A673 (cell line): ENCODE measurements around the gene ORM2.

Experiments
- EZH2 ChIP-seq: fragments of 200-600 bp; sonication (generic); IDR thresholded peaks from 2 replicates; pipeline ENCODE4 v1.6.1; 2017; ENCODE audit warnings: borderline replicate concordance, low read depth, mild to moderate bottlenecking, mixed read lengths, antibody characterized with exemption, low read length; ENCODE audit not compliant: poor library complexity, severe bottlenecking
- TF ChIP-seq, protein P1 (sequence below): fragments of 300-800, 200-600 bp; sonication (generic); conservative IDR thresholded peaks from 2 replicates; pipeline ENCODE4 v1.5.1; 2017; ENCODE audit warnings: low read depth, mild to moderate bottlenecking, antibody characterized with exemption, low read length, moderate library complexity, mixed read lengths

DNA sequence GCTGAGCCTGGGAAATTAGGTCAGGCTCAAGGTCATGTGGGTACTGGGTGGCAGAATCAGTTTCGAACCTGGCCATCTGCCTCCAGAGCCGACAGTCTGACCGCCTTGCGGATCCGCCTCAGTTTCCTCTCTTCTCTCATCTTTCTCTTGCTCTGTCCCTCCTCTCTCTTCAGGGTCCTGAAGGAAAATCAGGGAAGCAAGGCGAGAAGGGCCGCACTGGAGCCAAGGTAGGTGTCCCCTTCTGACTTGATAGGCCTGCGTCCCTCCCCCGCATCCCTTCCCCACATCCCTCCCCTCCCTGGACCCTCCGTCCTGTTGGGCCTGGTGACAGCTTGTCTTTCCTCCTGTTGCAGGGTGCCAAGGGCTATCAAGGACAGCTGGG, 47.6 kb upstream of the ORM2 start:
- TF ChIP-seq, protein P1, sequence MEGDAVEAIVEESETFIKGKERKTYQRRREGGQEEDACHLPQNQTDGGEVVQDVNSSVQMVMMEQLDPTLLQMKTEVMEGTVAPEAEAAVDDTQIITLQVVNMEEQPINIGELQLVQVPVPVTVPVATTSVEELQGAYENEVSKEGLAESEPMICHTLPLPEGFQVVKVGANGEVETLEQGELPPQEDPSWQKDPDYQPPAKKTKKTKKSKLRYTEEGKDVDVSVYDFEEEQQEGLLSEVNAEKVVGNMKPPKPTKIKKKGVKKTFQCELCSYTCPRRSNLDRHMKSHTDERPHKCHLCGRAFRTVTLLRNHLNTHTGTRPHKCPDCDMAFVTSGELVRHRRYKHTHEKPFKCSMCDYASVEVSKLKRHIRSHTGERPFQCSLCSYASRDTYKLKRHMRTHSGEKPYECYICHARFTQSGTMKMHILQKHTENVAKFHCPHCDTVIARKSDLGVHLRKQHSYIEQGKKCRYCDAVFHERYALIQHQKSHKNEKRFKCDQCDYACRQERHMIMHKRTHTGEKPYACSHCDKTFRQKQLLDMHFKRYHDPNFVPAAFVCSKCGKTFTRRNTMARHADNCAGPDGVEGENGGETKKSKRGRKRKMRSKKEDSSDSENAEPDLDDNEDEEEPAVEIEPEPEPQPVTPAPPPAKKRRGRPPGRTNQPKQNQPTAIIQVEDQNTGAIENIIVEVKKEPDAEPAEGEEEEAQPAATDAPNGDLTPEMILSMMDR, result no peak
- TF ChIP-seq EZH2, result no peak
